Neural cell (in vitro differentiated cells): ENCODE results near the gene GRK3. TPM values are rescaled to one million over a fixed set of nuclear protein-coding genes. Genes with fewer than 3 reads are reported as not detected.
"Not testable (repeated sequence)": the region's sequence is repeated elsewhere in the genome, so short reads cannot be mapped to it uniquely, and the experiment has no call there.

Experiments used
- H2AFZ ChIP-seq: fragments of 200-600, 300-800 bp; sonication (generic), shearing (Covaris generic); 2 replicates; pipeline ENCODE4 v1.6.0; 2014; ENCODE audit warnings: low read depth, mild to moderate bottlenecking, antibody characterized with exemption, low read length, moderate library complexity
- H3F3A ChIP-seq: fragments of 200-600 bp; shearing (Covaris generic); 2 replicates; pipeline ENCODE4 v1.6.1; 2016; ENCODE audit warnings: mild to moderate bottlenecking, moderate library complexity, mixed read lengths, antibody characterized with exemption, low read length; ENCODE audit not compliant: insufficient read depth, poor library complexity, severe bottlenecking
- H3K27ac ChIP-seq: fragments of 200-600, 300-800 bp; sonication (generic), shearing (Covaris generic); 2 replicates; pipeline ENCODE4 v1.5.1; 2014; ENCODE audit warnings: mild to moderate bottlenecking, low read length, moderate library complexity
- H3K27me3 ChIP-seq: fragments of 300-800, 200-600 bp; sonication (generic), shearing (Covaris generic); 2 replicates; pipeline ENCODE4 v1.6.0; 2014; ENCODE audit warnings: mild to moderate bottlenecking, low read depth, low read length, moderate library complexity; ENCODE audit not compliant: insufficient read depth
- H3K36me3 ChIP-seq: fragments of 300-800, 200-600 bp; sonication (generic), shearing (Covaris generic); 2 replicates; pipeline ENCODE4 v1.5.1; 2014; ENCODE audit warnings: mild to moderate bottlenecking, antibody characterized with exemption, low read length, moderate library complexity; ENCODE audit not compliant: insufficient read depth
- H3K4me2 ChIP-seq: fragments of 300-800, 200-600 bp; sonication (generic), shearing (Covaris generic); 2 replicates; pipeline ENCODE4 v1.6.0; 2014; ENCODE audit warnings: mild to moderate bottlenecking, low read length
- H3K4me3 ChIP-seq: fragments of 300-800, 200-600 bp; sonication (generic), shearing (Covaris generic); 2 replicates; pipeline ENCODE4 v1.5.1; 2014; ENCODE audit warnings: mild to moderate bottlenecking, low read length, moderate library complexity
- H3K79me2 ChIP-seq: fragments of 200-600 bp; shearing (Covaris generic); replicated peaks from 2 replicates; pipeline ENCODE4 v1.6.0; 2014; ENCODE audit warnings: mild to moderate bottlenecking, low read length, moderate library complexity; ENCODE audit not compliant: insufficient read depth
- H3K9ac ChIP-seq: fragments of 300-800, 200-600 bp; sonication (generic), shearing (Covaris generic); 2 replicates; pipeline ENCODE4 v1.6.1; 2016; ENCODE audit warnings: mild to moderate bottlenecking, low read length, mixed read lengths
- H3K9me2 ChIP-seq: fragments of 200-600 bp; shearing (Covaris generic); 2 replicates; pipeline ENCODE4 v1.6.1; 2016; ENCODE audit warnings: mild to moderate bottlenecking, low read length, mixed read lengths; ENCODE audit not compliant: insufficient read depth
- H3K9me3 ChIP-seq: fragments of 200-600, 300-800 bp; sonication (generic), shearing (Covaris generic); 2 replicates; pipeline ENCODE4 v1.6.1; 2016; ENCODE audit warnings: mild to moderate bottlenecking, mixed run types, low read length, moderate library complexity, mixed read lengths
- H4K20me1 ChIP-seq: fragments of 200-600 bp; shearing (Covaris generic); 2 replicates; pipeline ENCODE4 v1.6.1; 2016; ENCODE audit warnings: mild to moderate bottlenecking, mixed run types; ENCODE audit not compliant: insufficient read depth
- CTCF ChIP-seq: fragments of 450-650 bp; IDR thresholded peaks from 2 replicates; pipeline ENCODE4 v1.5.1; 2014; ENCODE audit warnings: antibody characterized with exemption, mild to moderate bottlenecking, moderate library complexity; ENCODE audit not compliant: poor library complexity, severe bottlenecking
- EP300 ChIP-seq: fragments of 450-650 bp; conservative IDR thresholded peaks from 2 replicates; pipeline ENCODE4 v1.6.1; 2014; ENCODE audit warnings: antibody characterized with exemption, mild to moderate bottlenecking, moderate library complexity; ENCODE audit not compliant: poor library complexity, severe bottlenecking
- EZH2 ChIP-seq: fragments of 200-600, 300-800 bp; shearing (Covaris generic), sonication (generic); IDR thresholded peaks from 2 replicates; pipeline ENCODE4 v1.6.1; 2014; ENCODE audit warnings: antibody characterized with exemption, low read length, borderline replicate concordance, mild to moderate bottlenecking; ENCODE audit not compliant: insufficient read depth, poor library complexity, severe bottlenecking
- MXI1 ChIP-seq: fragments of 450-650 bp; conservative IDR thresholded peaks from 2 replicates; pipeline ENCODE4 v1.6.1; 2014; ENCODE audit warnings: antibody characterized with exemption, mild to moderate bottlenecking; ENCODE audit not compliant: poor library complexity, severe bottlenecking
- POLR2AphosphoS5 ChIP-seq: IDR thresholded peaks from 2 replicates; pipeline ENCODE4 v1.6.1; 2012
- RAD21 ChIP-seq: fragments of 450-650 bp; conservative IDR thresholded peaks from 2 replicates; pipeline ENCODE4 v1.6.1; 2014; ENCODE audit warnings: antibody characterized with exemption, mild to moderate bottlenecking, moderate library complexity
- REST ChIP-seq: IDR thresholded peaks from 2 replicates; pipeline ENCODE4 v1.6.1; 2012; ENCODE audit warnings: borderline replicate concordance
- SMC3 ChIP-seq: fragments of 450-650 bp; conservative IDR thresholded peaks from 2 replicates; pipeline ENCODE4 v1.6.1; 2014; ENCODE audit warnings: antibody characterized with exemption, mild to moderate bottlenecking, moderate library complexity; ENCODE audit not compliant: poor library complexity
- TAF1 ChIP-seq: IDR thresholded peaks from 2 replicates; pipeline ENCODE4 v1.6.1; 2012; ENCODE audit warnings: low read depth
- polyA plus RNA-seq: library from polyadenylated mRNA; depleted of rRNA; stranded (reverse); fragments of >200 nt; gene quantifications from 2 replicates; pipeline ENCODE4 v1.2.3, GENCODE V29; 2014

Gene GRK3
- polyA plus RNA-seq, 1 donor from 2014 or later = 9.8 TPM

GRCh38 chr22:25529541-25530137 is 34.8 kb upstream of the GRK3 start:
- H3K4me3 ChIP-seq, H3F3A ChIP-seq, H4K20me1 ChIP-seq, H3K27ac ChIP-seq, H3K9me3 ChIP-seq, H3K9ac ChIP-seq, H3K36me3 ChIP-seq, H3K4me2 ChIP-seq, H3K27me3 ChIP-seq, H3K79me2 ChIP-seq, H2AFZ ChIP-seq, H3K9me2 ChIP-seq: not testable (repeated sequence)

GRCh38 chr22:25531677-25532076 is 32.8 kb upstream of the GRK3 start:
- TF ChIP-seq POLR2AphosphoS5 (peak; percentile 82), REST (peak; percentile 80), EP300 (peak; percentile 96)
- H4K20me1 ChIP-seq, H3K9ac ChIP-seq, H3K4me2 ChIP-seq, H3K4me3 ChIP-seq, H3K36me3 ChIP-seq, H3K9me2 ChIP-seq, H3K79me2 ChIP-seq, H3F3A ChIP-seq, H3K27me3 ChIP-seq, H3K9me3 ChIP-seq, H2AFZ ChIP-seq: not testable (repeated sequence)
- H3K27ac ChIP-seq = peak overlapping the region; percentile 36

GRCh38 chr22:25534724-25535123 is 29.8 kb upstream of the GRK3 start:
- Histone ChIP-seq H3K79me2 (no peaks in the 10 kb centered on the region), H3F3A (no peaks in the 10 kb centered on the region), H2AFZ (no peak overlapping the region), H3K9ac (no peak overlapping the region), H3K9me3 (no peaks in the 10 kb centered on the region), H3K4me2 (no peak overlapping the region), H3K27ac (no peak overlapping the region), H3K36me3 (no peaks in the 10 kb centered on the region), H3K4me3 (no peak overlapping the region), H3K9me2 (no peaks in the 10 kb centered on the region), H3K27me3 (no peaks in the 10 kb centered on the region), H4K20me1 (no peaks in the 10 kb centered on the region)
- no peak for TF ChIP-seq TAF1
- no peak for TF ChIP-seq CTCF
- no peak for TF ChIP-seq RAD21
- TF ChIP-seq EP300 = no peak
- TF ChIP-seq EZH2 = no peak
- no peak for TF ChIP-seq POLR2AphosphoS5
- no peak for TF ChIP-seq MXI1
- no peak for TF ChIP-seq SMC3
- no peak for TF ChIP-seq REST
